HG03039 (cell line): ENCODE data around the gene WDR5.

Experiments used
- ATAC-seq: cut with Tn5 transposase; IDR thresholded peaks from one replicate; pipeline ENCODE4 v1.9.1; 2021; ENCODE audit warnings: mild to moderate bottlenecking, moderate library complexity; ENCODE audit not compliant: unreplicated experiment

The WDR5 gene

GRCh38 chr9:134157378-134157885 is 21.6 kb downstream of the WDR5 start:
- ATAC-seq: no peak

DNA sequence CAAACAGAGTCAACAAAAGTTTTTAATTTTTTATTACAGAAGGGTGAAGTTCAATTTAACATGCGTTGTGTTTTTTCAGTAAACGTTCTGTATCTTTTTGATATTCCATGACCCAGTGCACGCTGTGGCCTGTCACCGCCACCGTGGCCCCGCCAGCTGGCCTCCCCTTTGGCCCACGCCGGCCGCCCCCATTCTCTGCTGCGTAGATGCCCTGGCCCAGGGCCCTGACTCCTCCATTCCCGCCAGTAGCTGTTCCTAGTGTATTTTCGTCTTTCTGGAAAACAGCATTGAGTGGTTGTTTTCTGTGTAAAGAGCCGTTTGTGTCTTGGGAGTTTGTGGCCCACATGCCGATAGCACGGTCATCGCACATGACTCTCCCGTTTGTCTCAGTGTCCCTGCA is 22.4 kb downstream of the WDR5 start:
- ATAC-seq: no peak

- ATAC-seq: no peak
Observed at GRCh38 chr9:134158753-134159392, 23.0 kb downstream of the WDR5 start.

DNA sequence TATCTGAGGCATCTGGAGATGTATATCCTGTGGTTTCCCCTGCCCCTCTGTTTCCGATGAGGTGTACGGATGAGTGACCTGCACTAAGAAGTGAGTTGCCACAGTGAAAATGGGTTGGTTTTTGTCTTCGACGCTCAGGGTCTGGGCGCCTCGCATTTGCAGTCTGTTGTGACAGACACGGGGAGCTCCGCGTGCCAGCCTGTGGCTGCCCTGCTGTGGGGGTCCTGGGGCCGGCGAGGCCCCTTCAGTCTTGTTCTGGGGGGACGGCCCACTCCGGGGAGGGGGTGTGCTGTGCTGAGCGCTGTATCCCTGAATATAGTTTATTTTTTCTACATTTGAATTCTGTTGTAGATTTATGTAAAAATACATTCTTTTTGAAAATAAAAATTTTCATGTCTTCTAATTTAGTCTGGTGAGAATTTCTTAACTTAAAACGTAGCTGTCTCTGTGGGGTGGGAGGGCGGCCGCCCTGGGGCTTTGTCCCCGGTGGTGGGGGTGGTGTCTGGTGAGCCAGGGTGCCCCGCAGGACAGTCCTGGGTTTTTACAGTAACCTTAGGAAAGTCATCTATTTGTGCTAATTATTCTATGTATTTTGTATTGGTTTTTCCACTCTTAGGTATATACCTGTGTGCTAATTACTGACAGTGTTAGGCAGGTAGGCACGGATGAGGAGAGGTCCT is 23.8 kb downstream of the WDR5 start:
- no peak for ATAC-seq

DNA sequence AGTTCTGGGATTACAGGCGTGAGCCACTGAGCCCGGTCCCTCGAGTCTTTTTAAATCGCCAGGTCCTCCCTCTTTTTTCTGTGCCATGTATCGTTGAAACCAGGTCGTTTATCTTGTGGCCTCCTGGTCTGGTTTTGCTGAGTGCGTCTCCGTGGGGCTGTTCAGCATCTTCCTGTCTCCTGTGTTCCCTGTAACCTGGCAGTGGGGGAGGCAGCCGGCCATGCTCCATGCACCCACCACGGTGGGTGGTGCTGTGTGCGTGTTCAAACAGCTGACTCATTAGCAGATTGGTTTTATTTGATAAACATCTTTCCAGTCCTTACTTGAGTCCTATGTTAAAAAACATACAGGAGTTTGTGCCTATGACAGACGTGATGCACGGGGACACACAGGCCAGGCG is 25.8 kb downstream of the WDR5 start:
- ATAC-seq: no peak

DNA sequence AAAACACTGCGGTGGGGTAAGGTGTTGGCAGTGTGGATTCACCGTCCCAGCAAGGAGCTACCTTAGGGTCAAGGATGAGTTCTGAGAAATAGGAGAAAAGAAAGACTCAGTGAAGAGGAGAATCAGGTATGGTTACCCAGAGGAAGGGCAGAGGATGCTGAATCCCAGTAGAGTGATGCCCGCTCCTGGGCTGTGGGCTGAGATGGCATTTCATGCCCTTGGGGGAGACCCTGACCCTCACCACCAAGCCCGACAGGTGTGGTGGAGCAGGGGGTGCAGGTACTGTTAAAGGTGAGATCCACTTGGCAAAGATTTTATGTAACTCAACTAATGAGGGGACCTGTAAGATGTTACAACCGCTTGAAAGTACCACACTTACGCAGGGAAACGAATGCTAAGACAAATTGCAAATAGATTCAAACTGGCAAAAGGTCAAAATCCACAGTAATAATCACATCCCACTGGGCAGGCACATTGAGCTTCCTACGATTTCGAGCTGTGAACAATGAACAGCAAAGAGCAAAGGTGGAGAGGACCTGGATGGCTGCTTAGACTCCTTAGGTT is 26.4 kb downstream of the WDR5 start:
- ATAC-seq: no peak

- no peak for ATAC-seq
Observed at GRCh38 chr9:134162926-134163370, 27.1 kb downstream of the WDR5 start.

- no peak for ATAC-seq
Observed at GRCh38 chr9:134163371-134164196, 27.7 kb downstream of the WDR5 start.

DNA sequence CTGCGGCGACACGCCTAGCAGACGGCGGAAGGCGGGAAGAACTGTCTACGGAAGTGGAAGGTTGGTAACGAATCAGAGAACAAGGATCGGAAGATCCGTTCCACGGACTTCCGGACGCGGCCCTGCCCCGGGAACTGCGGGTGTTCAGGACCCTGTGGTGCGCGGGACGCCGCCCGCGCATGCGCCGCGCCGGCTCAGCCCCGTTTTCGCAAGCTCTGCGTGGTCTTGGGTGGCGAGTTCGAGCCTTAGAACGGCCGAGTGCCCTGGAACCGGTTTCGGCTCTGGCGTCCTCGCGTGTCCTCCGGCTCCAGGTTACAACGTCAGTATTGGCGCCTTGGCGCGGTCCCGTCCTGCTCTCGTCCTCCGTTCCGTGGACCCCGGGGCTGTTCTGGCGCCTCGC is 29.0 kb downstream of the WDR5 start:
- ATAC-seq: no peak

GRCh38 chr9:134165357-134166315 is 29.8 kb downstream of the WDR5 start:
- ATAC-seq: no peak

GRCh38 chr9:134166374-134166773 is 30.5 kb downstream of the WDR5 start:
- ATAC-seq: no peak

DNA sequence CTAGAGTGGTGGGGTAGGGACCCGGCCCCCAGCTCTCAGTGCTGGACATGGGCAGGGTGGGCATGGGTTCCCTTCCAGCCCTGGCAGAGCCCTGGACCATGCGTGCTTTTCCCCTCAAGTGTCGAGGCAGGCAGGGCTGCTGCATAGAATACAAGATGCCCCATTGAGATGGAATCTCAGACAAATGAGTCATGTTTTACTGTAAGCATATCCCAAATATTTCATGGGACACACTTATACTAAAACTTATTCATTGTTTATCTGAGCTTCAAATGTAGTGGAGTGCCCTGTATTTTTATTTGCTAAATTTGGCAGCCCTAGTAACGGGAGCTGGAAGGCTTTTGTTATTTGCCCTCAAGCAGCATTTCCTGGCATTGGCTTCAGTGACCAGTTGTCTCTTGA is 31.6 kb downstream of the WDR5 start:
- no peak for ATAC-seq

DNA sequence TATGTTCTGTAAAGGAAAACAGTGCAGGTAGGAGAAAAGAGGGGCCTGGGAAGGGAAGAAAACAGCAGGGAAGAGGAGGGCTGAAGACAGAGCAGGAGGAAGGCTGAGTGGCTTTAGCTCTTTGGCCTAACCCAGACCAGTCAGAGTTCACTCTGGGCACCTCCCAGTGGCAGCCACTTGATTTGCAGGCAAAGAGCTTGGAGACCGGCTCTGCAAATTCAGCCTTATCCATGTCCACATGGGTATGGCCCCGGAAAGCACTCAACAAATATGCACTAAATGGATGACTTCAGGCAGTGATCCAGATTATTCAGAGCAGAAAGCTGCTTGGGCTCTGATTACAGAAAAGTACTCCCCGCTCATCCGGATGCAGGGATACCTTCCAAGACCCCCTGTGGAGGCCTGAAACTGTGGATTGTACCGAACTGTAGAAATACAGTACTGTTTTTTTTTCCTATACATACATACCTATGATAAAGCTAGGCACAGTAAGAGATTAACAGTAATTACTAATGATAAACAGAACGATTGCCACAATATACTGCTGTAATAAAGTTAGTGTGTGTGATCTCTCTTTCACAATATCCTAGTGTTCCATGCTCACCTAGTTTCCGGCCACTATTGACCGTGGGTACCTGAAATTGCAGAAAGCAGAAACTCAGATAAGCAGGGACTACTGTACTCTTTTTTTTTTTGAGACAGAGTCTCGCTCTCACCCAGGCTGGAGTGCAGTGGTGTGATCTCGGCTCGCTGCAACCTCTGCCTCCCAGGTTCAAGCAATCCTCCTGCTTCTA is 33.1 kb downstream of the WDR5 start:
- ATAC-seq: no peak

DNA sequence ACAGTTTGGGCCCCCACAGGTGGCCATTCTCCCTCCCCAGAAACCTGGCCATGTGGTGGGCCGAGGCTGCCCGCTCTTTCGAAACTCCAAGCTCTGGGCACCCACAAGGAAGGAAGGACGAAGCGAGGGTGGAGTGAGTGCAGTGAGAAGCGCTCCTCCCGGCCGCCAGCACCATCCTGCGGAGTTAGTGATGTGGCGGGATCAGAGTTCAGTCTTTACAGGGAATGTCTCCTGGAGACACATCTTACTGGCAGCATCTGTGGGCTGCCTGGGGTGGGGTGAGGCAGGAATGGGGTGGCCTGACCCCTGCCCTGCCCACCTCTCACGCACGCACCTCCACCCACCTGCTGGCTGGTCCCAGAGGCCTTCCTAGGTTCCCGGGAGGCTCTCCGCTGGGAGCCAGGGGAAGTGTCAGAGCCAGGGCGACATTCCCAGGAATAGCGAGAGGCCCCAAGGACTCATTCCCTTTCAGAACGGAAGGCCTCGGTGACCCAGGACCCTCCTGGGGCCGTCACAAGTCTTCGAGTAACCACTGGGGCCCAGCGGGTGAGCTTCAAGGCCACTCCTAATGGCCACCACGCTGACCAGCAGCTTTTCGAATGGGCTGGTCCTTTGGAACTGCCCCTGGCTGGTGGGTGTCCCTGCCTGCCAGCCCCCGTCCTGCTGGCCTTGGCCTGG is 34.0 kb downstream of the WDR5 start:
- no peak for ATAC-seq

GRCh38 chr9:134170532-134171315 is 34.8 kb downstream of the WDR5 start:
- no peak for ATAC-seq

DNA sequence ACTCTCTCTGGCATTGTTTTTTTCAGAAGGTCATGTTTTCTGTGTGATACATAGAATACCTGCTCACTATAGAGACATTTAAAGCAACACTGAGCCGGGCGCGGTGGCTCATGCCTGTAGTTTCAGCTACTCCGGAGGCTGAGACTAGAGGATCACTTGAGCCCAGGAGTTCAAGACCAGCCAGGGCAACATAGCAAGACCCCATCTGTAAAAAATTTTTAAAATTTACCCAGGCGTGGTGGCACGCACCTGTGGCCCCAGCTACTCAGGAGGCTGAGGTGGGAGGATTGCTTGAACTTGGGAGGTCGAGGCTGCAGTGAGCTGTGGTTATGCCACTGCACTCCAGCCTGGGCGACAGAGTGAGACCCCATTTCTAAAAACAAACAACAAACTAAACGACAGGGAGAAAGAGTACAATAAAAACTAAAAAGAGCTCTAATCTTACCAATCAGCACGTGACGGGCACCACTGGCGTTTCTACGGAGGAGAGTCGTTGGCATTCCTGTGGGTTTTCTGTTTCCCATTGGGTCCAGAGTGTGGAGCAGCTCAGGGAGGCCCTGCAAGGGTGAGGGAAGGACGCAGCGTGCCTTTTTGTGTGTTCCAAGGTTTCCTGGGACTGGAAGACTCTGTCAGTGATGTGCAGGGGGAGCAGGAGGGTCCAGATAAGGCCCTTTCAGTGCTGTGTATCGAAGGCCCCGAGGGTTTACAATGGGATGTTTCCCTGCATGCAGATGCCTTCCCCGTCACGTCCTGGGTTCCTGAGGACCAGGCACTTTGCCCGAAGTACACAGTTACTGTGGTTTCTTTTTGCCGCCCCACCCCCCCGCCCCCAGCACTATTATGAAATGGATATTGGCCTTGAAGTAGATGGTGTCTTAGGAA is 35.7 kb downstream of the WDR5 start:
- no peak for ATAC-seq
